HCT116 (cell line): ENCODE measurements around the gene S100A11. TPM values are rescaled to one million over a fixed set of nuclear protein-coding genes. Genes with fewer than 3 reads are reported as not detected.

Experiments used
- ATAC-seq: fragments of 200-7000 bp; cut with Tn5 transposase; 2 replicates; pipeline ENCODE4 v1.9.1; 2020; ENCODE audit warnings: mild to moderate bottlenecking, moderate library complexity
- BruUV-seq: library from RNA; stranded (reverse); fragments of 400-500 nt; replicated peaks from 2 replicates; lab custom pipeline; 2021; lab: Mats Ljungman, UMichigan
- CTCF ChIA-PET: fragments of 300-600 bp; sonication (Branson Sonifier 250); formaldehyde crosslinking; loops from one replicate; lab custom pipeline; 2021; ENCODE audit warnings: antibody characterized with exemption; lab: Charles Lee
- POLR2A ChIA-PET: fragments of 300-600, 350-600 bp; sonication (Branson Sonifier 250); formaldehyde crosslinking; loops from one replicate; lab custom pipeline; 2021; ENCODE audit warnings: antibody characterized with exemption; lab: Charles Lee
- RAD21 ChIA-PET, 2 experiments: fragments of 300-600 bp; sonication (Branson Sonifier 250); formaldehyde crosslinking; loops; one replicate each; lab custom pipeline; 2023; ENCODE audit warnings: low total read pairs in 2 of 2; ENCODE audit not compliant: uncharacterized antibody in 2 of 2, unreplicated experiment in 2 of 2, low non-redundant PET in 1 of 2; lab: Charles Lee
- DNase-seq: peaks from one replicate; pipeline ENCODE4 v3.0.0-alpha.2; 2010; ENCODE audit warnings: low read depth, low spot score
- H2AFZ ChIP-seq: fragments of 200-600 bp; shearing (Covaris generic), sonication (generic); 2 replicates; pipeline ENCODE4 v1.6.1; 2017; ENCODE audit warnings: low read depth, mixed run types, mixed read lengths, antibody characterized with exemption, low read length; ENCODE audit not compliant: poor library complexity, severe bottlenecking
- H3K27ac ChIP-seq: 2 replicates; pipeline ENCODE4 v1.5.1; 2012; ENCODE audit warnings: low read depth, low read length
- H3K27me3 ChIP-seq: fragments of 200-600 bp; sonication (generic); 2 replicates; pipeline ENCODE4 v1.6.1; 2016; ENCODE audit warnings: mixed run types, low read length, mixed read lengths; ENCODE audit not compliant: insufficient read depth
- H3K36me3 ChIP-seq, 2 experiments: fragments of 200-500 bp in 1 of 2; fragments of 200-600 bp in 1 of 2; sonication (Bioruptor generic) in 1 of 2; sonication (generic) in 1 of 2; 2 replicates each; pipeline versions ENCODE4 v1.5.1 to v1.6.1; 2014 to 2016; ENCODE audit warnings: low read length in 2 of 2, inconsistent platforms in 1 of 2, mixed read lengths in 1 of 2, mixed run types in 1 of 2; ENCODE audit not compliant: insufficient read depth in 2 of 2, control insufficient read depth in 1 of 2
- H3K4me1 ChIP-seq, 2 experiments: fragments of 200-600 bp in 1 of 2; sonication (generic) in 1 of 2; 2 replicates each; pipeline versions ENCODE4 v1.5.1 to v1.6.1; 2012 to 2017; ENCODE audit warnings: low read length in 2 of 2, inconsistent platforms in 1 of 2, mild to moderate bottlenecking in 1 of 2, mixed read lengths in 1 of 2, mixed run types in 1 of 2, moderate library complexity in 1 of 2; ENCODE audit not compliant: insufficient read depth in 2 of 2, control insufficient read depth in 1 of 2
- H3K4me2 ChIP-seq: fragments of 200-600 bp; sonication (generic); 2 replicates; pipeline ENCODE4 v1.6.1; 2017; ENCODE audit warnings: mixed run types, low read length, mixed read lengths
- H3K4me3 ChIP-seq, 2 experiments: fragments of 200-600 bp in 1 of 2; sonication (generic) in 1 of 2; replicated peaks in 1 of 2; 2 replicates each; pipeline ENCODE4 v1.5.1; 2011 to 2016; ENCODE audit warnings: low read length in 2 of 2, control low read depth in 1 of 2, low read depth in 1 of 2, mild to moderate bottlenecking in 1 of 2, mixed read lengths in 1 of 2, mixed run types in 1 of 2
- H3K79me2 ChIP-seq: fragments of 200-600 bp; sonication (generic); 2 replicates; pipeline ENCODE4 v1.6.1; 2017; ENCODE audit warnings: mild to moderate bottlenecking, mixed run types, low read length, moderate library complexity, mixed read lengths; ENCODE audit not compliant: insufficient read depth
- H3K9ac ChIP-seq: fragments of 200-600 bp; sonication (generic); 2 replicates; pipeline ENCODE4 v1.6.1; 2016; ENCODE audit warnings: low read length, mixed read lengths
- H3K9me2 ChIP-seq: fragments of 200-600 bp; sonication (generic), shearing (Covaris generic); 2 replicates; pipeline ENCODE4 v1.6.1; 2017; ENCODE audit warnings: mixed run types, mild to moderate bottlenecking, moderate library complexity; ENCODE audit not compliant: insufficient read depth
- H3K9me3 ChIP-seq, 2 experiments: fragments of 200-500 bp in 1 of 2; fragments of 200-600 bp in 1 of 2; sonication (Bioruptor generic) in 1 of 2; sonication (generic) in 1 of 2; 2 replicates each; pipeline ENCODE4 v1.6.1; 2014 to 2017; ENCODE audit warnings: low read length in 2 of 2, mixed read lengths in 2 of 2, inconsistent platforms in 1 of 2, low read depth in 1 of 2, mild to moderate bottlenecking in 1 of 2, mixed run types in 1 of 2, moderate library complexity in 1 of 2; ENCODE audit not compliant: control insufficient read depth in 1 of 2, insufficient read depth in 1 of 2
- H4K20me1 ChIP-seq: fragments of 200-600 bp; sonication (generic), shearing (Covaris generic); 2 replicates; pipeline ENCODE4 v1.6.1; 2017; ENCODE audit warnings: mixed run types, mild to moderate bottlenecking, moderate library complexity; ENCODE audit not compliant: insufficient read depth
- CTCF ChIP-seq, 3 experiments: fragments of 200-600 bp in 1 of 3; sonication (generic) in 1 of 3; IDR thresholded peaks in 2 of 3; conservative IDR thresholded peaks in 1 of 3; 2 replicates each; pipeline ENCODE4 v1.5.1; 2012 to 2017; ENCODE audit warnings: low read depth in 2 of 3, low read length in 2 of 3, antibody characterized with exemption in 1 of 3, borderline replicate concordance in 1 of 3, control low read depth in 1 of 3, mild to moderate bottlenecking in 1 of 3, mixed read lengths in 1 of 3, mixed run types in 1 of 3, moderate library complexity in 1 of 3; ENCODE audit not compliant: insufficient read depth in 1 of 3
- POLR2AphosphoS5 ChIP-seq: IDR thresholded peaks from 2 replicates; pipeline ENCODE4 v1.6.1; 2011; ENCODE audit warnings: mild to moderate bottlenecking, low read depth, low read length, moderate library complexity
- RAD21 ChIP-seq: IDR thresholded peaks from 2 replicates; pipeline ENCODE4 v1.6.1; 2012; ENCODE audit warnings: low read depth, mild to moderate bottlenecking
- intact Hi-C: fragments of 100-400 bp; cut with micrococcal nuclease; formaldehyde crosslinking; loops from 2 replicates; pipeline ENCODE4 v1.10.0; 2022
- total RNA-seq: library from RNA; stranded (reverse); gene quantifications from one replicate; pipeline ENCODE4 v1.2.1, GENCODE V29; 2021; ENCODE audit not compliant: unreplicated experiment

S100A11 gene
- total RNA-seq, 1 experiment from 2014 or later = 229 TPM

GRCh38 chr1:152001631-152002584 is 34.9 kb downstream of the S100A11 start:
- DNase-seq (peak; percentile 85), ATAC-seq (peak; percentile 79)
- no peaks in the 10 kb centered on the region for H4K20me1 ChIP-seq
- CTCF ChIA-PET = interaction anchor here (0.6 to 10.1 kb wide), 35 partner anchors 9 to 558 kb away, joined by 3 to 168 read pairs (median 5); partner anchors contain the start of genes MRPL9, S100A10 and THEM4
- RAD21 ChIA-PET = interaction anchor here (0.7 to 3.0 kb wide), 13 partner anchors 9 to 162 kb away, joined by 3 to 19 read pairs (median 5); partner anchors contain the start of gene C2CD4D (in 1 of the 2)
- no peaks in the 10 kb centered on the region for H3K9me2 ChIP-seq
- H3K4me1 ChIP-seq = peaks cover 4 to 18% of the 10 kb centered on the region in 2 experiments; a peak in 3 of 4 replicates
- TF ChIP-seq RAD21 (peak; percentile 96), CTCF (IDR thresholded peaks at IDR 0.05 in 2 of 3, conservative IDR thresholded peaks at IDR 0.05 in 1 of 3; ENCODE audit: borderline replicate concordance in 1 of 3, insufficient read depth in 1 of 3, low read depth in 2 of 3, low read length in 2 of 3) (peak; percentile 91 to 95 (median 92)), POLR2AphosphoS5 (no peak)
- TF ChIP-seq, all 23 proteins: peak for 2
- H3K9ac ChIP-seq = no peak overlapping the region
- intact Hi-C loops = loop anchor here (1.0 kb wide), 3 partner anchors 68 to 162 kb away; no protein-coding TSS in a partner anchor
- H3K9me3 ChIP-seq = no peaks in the 10 kb centered on the region
- no peak overlapping the region for H3K27ac ChIP-seq
- no TSS peak for BruUV-seq
- H3K79me2 ChIP-seq = no peaks in the 10 kb centered on the region
- H3K27me3 ChIP-seq = no peaks in the 10 kb centered on the region
- POLR2A ChIA-PET = interaction anchor here (0.6 to 2.7 kb wide), 7 partner anchors 9 to 803 kb away, joined by 3 to 10 read pairs (median 3); no protein-coding TSS in a partner anchor
- H3K36me3 ChIP-seq = no peaks in the 10 kb centered on the region
- no peak overlapping the region for H3K4me3 ChIP-seq
- no peak overlapping the region for H2AFZ ChIP-seq
- 0 out of 2 replicates have a peak overlapping the region, but pooled peaks have one; percentile 12 for H3K4me2 ChIP-seq
